BE2C (cell line): ENCODE measurements around the gene ANKRD30B. TPM values are rescaled to one million over a fixed set of nuclear protein-coding genes. Genes with fewer than 3 reads are reported as not detected.
"Not testable (repeated sequence)": the region's sequence is repeated elsewhere in the genome, so short reads cannot be mapped to it uniquely, and the experiment has no call there.

ENCODE experiments used
- DNase-seq: peaks from one replicate; pipeline ENCODE4 v3.0.0-alpha.2; 2020
- H3K27me3 ChIP-seq: fragments of 250-450 bp; sonication (Bioruptor Pico); 2 replicates; pipeline ENCODE4 v1.5.1; 2020; ENCODE audit warnings: mild to moderate bottlenecking
- H3K36me3 ChIP-seq: fragments of 250-450 bp; sonication (Bioruptor Pico); 2 replicates; pipeline ENCODE4 v1.5.1; 2020; ENCODE audit warnings: mild to moderate bottlenecking
- H3K4me1 ChIP-seq: fragments of 250-450 bp; sonication (Bioruptor Pico); 2 replicates; pipeline ENCODE4 v1.5.1; 2020
- H3K4me3 ChIP-seq: 2 replicates; pipeline ENCODE4 v1.5.1; 2011; ENCODE audit warnings: low read depth, low read length
- H3K9me3 ChIP-seq: fragments of 250-450 bp; sonication (Bioruptor Pico); 2 replicates; pipeline ENCODE4 v1.5.1; 2020
- CTCF ChIP-seq: IDR thresholded peaks from 2 replicates; pipeline ENCODE4 v1.5.1; 2012; ENCODE audit warnings: mild to moderate bottlenecking, low read depth, low read length
- polyA plus RNA-seq: library from polyadenylated mRNA; unstranded; fragments of >200 nt; gene quantifications from one replicate; pipeline ENCODE4 v1.2.1, GENCODE V29; 2012; ENCODE audit warnings: low read depth, missing spikeins; ENCODE audit not compliant: insufficient read length, insufficient read depth

ANKRD30B gene
- polyA plus RNA-seq: not detected

GRCh38 chr18:14747513-14748474 is at the start of gene ANKRD30B:
Gene ANKRD30B, plus strand, starts transcription at chr18:14748172. Its CDS starts 248 bp downstream, at chr18:14748420.
- no peak for TF ChIP-seq CTCF
- Histone ChIP-seq H3K4me3 (no peak within 1 kb of the TSS), H3K4me1 (no peaks in the 10 kb centered on the region), H3K36me3 (no peaks in the 10 kb centered on the region), H3K9me3 (no peaks in the 10 kb centered on the region), H3K27me3 (no peaks in the 10 kb centered on the region)
- DNase-seq: no peak

- not testable (repeated sequence) for H3K4me3 ChIP-seq, DNase-seq, H3K27me3 ChIP-seq, H3K36me3 ChIP-seq, H3K4me1 ChIP-seq, H3K9me3 ChIP-seq
These were observed 46.5 kb upstream of the ANKRD30B start for GRCh38 chr18:14701286-14702040.

GRCh38 chr18:14709761-14710160 is 38.2 kb upstream of the ANKRD30B start:
- not testable (repeated sequence) for H3K36me3 ChIP-seq, H3K9me3 ChIP-seq, H3K27me3 ChIP-seq, H3K4me3 ChIP-seq, H3K4me1 ChIP-seq, DNase-seq

- H3K9me3 ChIP-seq, DNase-seq, H3K4me1 ChIP-seq, H3K4me3 ChIP-seq, H3K27me3 ChIP-seq, H3K36me3 ChIP-seq: not testable (repeated sequence)
These were observed 26.4 kb upstream of the ANKRD30B start for GRCh38 chr18:14721569-14721968.

- not testable (repeated sequence) for H3K27me3 ChIP-seq, H3K4me1 ChIP-seq, H3K9me3 ChIP-seq, DNase-seq, H3K4me3 ChIP-seq, H3K36me3 ChIP-seq
These were observed 8.9 kb upstream of the ANKRD30B start for GRCh38 chr18:14739056-14739455.

GRCh38 chr18:14746897-14747296 is 1.1 kb upstream of the ANKRD30B start:
- H3K9me3 ChIP-seq: no peaks in the 10 kb centered on the region
- H3K36me3 ChIP-seq: no peaks in the 10 kb centered on the region
- DNase-seq: no peak
- no peak overlapping the region for H3K4me3 ChIP-seq
- no peaks in the 10 kb centered on the region for H3K4me1 ChIP-seq
- no peak for TF ChIP-seq CTCF
- no peaks in the 10 kb centered on the region for H3K27me3 ChIP-seq

GRCh38 chr18:14748496-14748895 is 524 bp downstream of the ANKRD30B start:
- Histone ChIP-seq H3K4me1 (no peaks in the 10 kb centered on the region), H3K4me3 (no peak overlapping the region), H3K9me3 (no peaks in the 10 kb centered on the region)

GRCh38 chr18:14763566-14763965 is 15.6 kb downstream of the ANKRD30B start:
- H3K27me3 ChIP-seq, DNase-seq, H3K9me3 ChIP-seq, H3K36me3 ChIP-seq, H3K4me1 ChIP-seq, H3K4me3 ChIP-seq: not testable (repeated sequence)

More at GRCh38 chr18:14748496-14748895, 524 bp downstream of the ANKRD30B start:
- H3K36me3 ChIP-seq: no peaks in the 10 kb centered on the region
- TF ChIP-seq CTCF: no peak
- no peak for DNase-seq
- H3K27me3 ChIP-seq: no peaks in the 10 kb centered on the region
